ENCODE data around the gene NAALADL2. TPM values are rescaled to one million over a fixed set of nuclear protein-coding genes. Genes with fewer than 3 reads are reported as not detected.

NAALADL2 gene
- total RNA-seq, 1 experiment from 2014 or later = 1.9 TPM

DNA sequence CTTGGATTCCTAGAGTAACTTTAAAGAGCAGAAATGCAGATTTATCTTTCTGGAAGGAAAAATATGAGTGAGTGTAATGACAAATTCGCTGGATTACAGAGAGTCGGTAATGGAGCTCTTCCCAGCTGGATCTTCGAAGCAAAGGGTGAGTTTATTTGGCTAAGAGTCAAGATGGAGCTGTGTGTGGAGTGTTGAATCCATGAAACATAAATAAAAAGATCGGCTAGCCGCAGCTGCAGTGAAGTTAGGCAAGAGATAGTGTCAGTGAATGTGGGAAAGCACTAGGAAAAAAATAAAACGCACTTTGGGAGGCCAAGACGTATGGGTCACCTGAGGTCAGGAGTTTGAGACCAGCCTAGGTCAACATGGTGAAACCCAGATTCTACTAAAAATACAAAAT, 10.3 kb downstream of the NAALADL2 start:
- Histone ChIP-seq H3K4me1 (ENCODE audit: insufficient read depth, low read length) (no peaks in the 10 kb centered on the region), H3F3A (ENCODE audit: low read length, unreplicated experiment) (no peaks in the 10 kb centered on the region), H3K9me2 (replicated peaks; ENCODE audit: low read length) (no peaks in the 10 kb centered on the region), H3K4me3 (ENCODE audit: low read length) (no peak overlapping the region), H3K9ac (ENCODE audit: low read length) (no peak overlapping the region), H3K9me3 (ENCODE audit: low read length) (no peaks in the 10 kb centered on the region), H3K36me3 (ENCODE audit: low read depth, low read length) (no peaks in the 10 kb centered on the region), H3K79me2 (ENCODE audit: low read length) (no peaks in the 10 kb centered on the region), H3K27ac (ENCODE audit: low read length) (no peak overlapping the region), H3K27me3 (ENCODE audit: low read length) (no peaks in the 10 kb centered on the region), H3K4me2 (ENCODE audit: low read length) (no peak overlapping the region), H2AFZ (ENCODE audit: low read length) (no peak overlapping the region), H4K20me1 (ENCODE audit: low read length) (no peaks in the 10 kb centered on the region)
- DNase-seq = no peak
- ChIA-PET POLR2A (ENCODE audit: unreplicated experiment) (no interaction called here), CTCF (no interaction called here)
- TF ChIP-seq, protein P1, sequence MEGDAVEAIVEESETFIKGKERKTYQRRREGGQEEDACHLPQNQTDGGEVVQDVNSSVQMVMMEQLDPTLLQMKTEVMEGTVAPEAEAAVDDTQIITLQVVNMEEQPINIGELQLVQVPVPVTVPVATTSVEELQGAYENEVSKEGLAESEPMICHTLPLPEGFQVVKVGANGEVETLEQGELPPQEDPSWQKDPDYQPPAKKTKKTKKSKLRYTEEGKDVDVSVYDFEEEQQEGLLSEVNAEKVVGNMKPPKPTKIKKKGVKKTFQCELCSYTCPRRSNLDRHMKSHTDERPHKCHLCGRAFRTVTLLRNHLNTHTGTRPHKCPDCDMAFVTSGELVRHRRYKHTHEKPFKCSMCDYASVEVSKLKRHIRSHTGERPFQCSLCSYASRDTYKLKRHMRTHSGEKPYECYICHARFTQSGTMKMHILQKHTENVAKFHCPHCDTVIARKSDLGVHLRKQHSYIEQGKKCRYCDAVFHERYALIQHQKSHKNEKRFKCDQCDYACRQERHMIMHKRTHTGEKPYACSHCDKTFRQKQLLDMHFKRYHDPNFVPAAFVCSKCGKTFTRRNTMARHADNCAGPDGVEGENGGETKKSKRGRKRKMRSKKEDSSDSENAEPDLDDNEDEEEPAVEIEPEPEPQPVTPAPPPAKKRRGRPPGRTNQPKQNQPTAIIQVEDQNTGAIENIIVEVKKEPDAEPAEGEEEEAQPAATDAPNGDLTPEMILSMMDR (conservative IDR thresholded peaks at IDR 0.05; ENCODE audit: low read depth, low read length) = no peak
- TF ChIP-seq EZH2 (IDR thresholded peaks at IDR 0.05; ENCODE audit: low read length, unreplicated experiment) (no peak), EZH2phosphoT487 (IDR thresholded peaks at IDR 0.05; ENCODE audit: borderline replicate concordance, low read length) (no peak)
- no TSS peak for BruUV-seq (replicated peaks)
- no peak for ATAC-seq
- intact Hi-C loops (cut with micrococcal nuclease) = loop anchor here (10.0 kb wide), 2 partner anchors 745 to 1555 kb away; no protein-coding TSS in a partner anchor

DNA sequence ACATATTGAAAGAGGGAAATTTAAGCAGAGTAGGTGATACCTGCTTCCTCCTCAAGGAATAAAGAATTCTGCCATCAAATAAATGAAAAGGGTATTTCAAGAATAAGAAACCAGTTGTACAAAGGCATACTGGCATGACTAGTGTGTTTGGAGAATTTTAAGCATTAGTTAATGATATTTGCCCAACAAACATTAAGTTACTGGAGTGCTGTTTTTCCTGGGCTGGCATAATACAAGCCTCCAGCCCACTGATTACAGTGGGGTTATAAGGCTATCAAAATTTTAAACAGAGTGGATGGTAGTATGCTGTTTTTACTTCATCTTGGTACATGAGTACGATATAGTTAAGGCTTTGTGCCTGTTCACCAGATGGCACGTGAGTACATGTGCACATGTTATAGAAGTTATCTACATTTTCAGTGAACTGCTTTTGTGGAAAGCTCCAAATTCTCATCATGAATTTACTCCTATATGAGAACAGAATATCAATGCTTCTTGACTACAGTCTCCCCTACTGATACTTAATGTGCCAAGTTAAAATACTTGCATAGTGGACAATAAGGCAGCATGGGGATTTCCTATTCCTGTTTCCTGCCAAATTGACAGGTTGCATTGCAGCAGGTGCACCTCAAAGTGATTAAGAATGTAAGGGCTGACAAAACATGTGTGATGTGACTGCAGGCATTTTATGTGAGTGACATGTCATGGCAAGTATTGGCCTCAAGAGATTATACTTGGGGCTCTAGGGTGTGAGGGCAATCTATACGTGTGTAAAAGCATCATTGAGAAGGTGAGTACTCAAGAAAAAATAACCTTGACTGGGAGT, 14.9 kb downstream of the NAALADL2 start:
- no TSS peak for BruUV-seq (replicated peaks)

More for the DNA sequence above, 14.9 kb downstream of the NAALADL2 start:
- DNase-seq = no peak
- Histone ChIP-seq H2AFZ (ENCODE audit: low read length) (no peak overlapping the region), H3K27me3 (ENCODE audit: low read length) (no peaks in the 10 kb centered on the region), H3K4me1 (ENCODE audit: insufficient read depth, low read length) (no peaks in the 10 kb centered on the region), H3K27ac (ENCODE audit: low read length) (no peak overlapping the region), H3F3A (ENCODE audit: low read length, unreplicated experiment) (no peaks in the 10 kb centered on the region), H3K9ac (ENCODE audit: low read length) (no peak overlapping the region), H3K9me2 (replicated peaks; ENCODE audit: low read length) (no peaks in the 10 kb centered on the region), H4K20me1 (ENCODE audit: low read length) (no peaks in the 10 kb centered on the region), H3K9me3 (ENCODE audit: low read length) (no peaks in the 10 kb centered on the region), H3K79me2 (ENCODE audit: low read length) (no peaks in the 10 kb centered on the region), H3K4me3 (ENCODE audit: low read length) (no peak overlapping the region), H3K36me3 (ENCODE audit: low read depth, low read length) (no peaks in the 10 kb centered on the region), H3K4me2 (ENCODE audit: low read length) (no peak overlapping the region)
- TF ChIP-seq EZH2 (IDR thresholded peaks at IDR 0.05; ENCODE audit: low read length, unreplicated experiment) = no peak
- TF ChIP-seq, protein P1 (conservative IDR thresholded peaks at IDR 0.05; ENCODE audit: low read depth, low read length) = no peak
- TF ChIP-seq EZH2phosphoT487 (IDR thresholded peaks at IDR 0.05; ENCODE audit: borderline replicate concordance, low read length) = no peak
- ATAC-seq = no peak
- CTCF ChIA-PET = no interaction called here
- POLR2A ChIA-PET (ENCODE audit: unreplicated experiment) = no interaction called here
- intact Hi-C loops (cut with micrococcal nuclease) = no loop called here
